ENCODE measurements around the gene RGL1. TPM values are rescaled to one million over a fixed set of nuclear protein-coding genes. Genes with fewer than 3 reads are reported as not detected.

Gene RGL1
- total RNA-seq, 1 donor from 2014 or later = 3.2 TPM

- Histone ChIP-seq H3K36me3 (ENCODE audit: control insufficient read depth, insufficient read depth, low read length) (no peaks in the 10 kb centered on the region), H3K4me3 (ENCODE audit: low read depth, low read length) (no peak overlapping the region), H3K27me3 (ENCODE audit: control insufficient read depth, insufficient read depth, low read length) (no peaks in the 10 kb centered on the region)
- no peak for DNase-seq (ENCODE audit: low read depth)
- TF ChIP-seq CTCF (IDR thresholded peaks at IDR 0.05; ENCODE audit: insufficient read depth, low read length, poor library complexity, severe bottlenecking) = no peak
Measured at GRCh38 chr1:183845681-183846080, 40.8 kb downstream of the RGL1 start.

- H3K36me3 ChIP-seq (ENCODE audit: control insufficient read depth, insufficient read depth, low read length) = no peaks in the 10 kb centered on the region
- H3K27me3 ChIP-seq (ENCODE audit: control insufficient read depth, insufficient read depth, low read length) = no peaks in the 10 kb centered on the region
- no peak for DNase-seq (ENCODE audit: low read depth)
- no peak for TF ChIP-seq CTCF (IDR thresholded peaks at IDR 0.05; ENCODE audit: insufficient read depth, low read length, poor library complexity, severe bottlenecking)
- no peak overlapping the region for H3K4me3 ChIP-seq (ENCODE audit: low read depth, low read length)
Measured at GRCh38 chr1:183847641-183848040, 42.7 kb downstream of the RGL1 start.

- Histone ChIP-seq H3K36me3 (ENCODE audit: control insufficient read depth, insufficient read depth, low read length) (no peaks in the 10 kb centered on the region), H3K27me3 (ENCODE audit: control insufficient read depth, insufficient read depth, low read length) (no peaks in the 10 kb centered on the region), H3K4me3 (ENCODE audit: low read depth, low read length) (no peak overlapping the region)
- no peak for TF ChIP-seq CTCF (IDR thresholded peaks at IDR 0.05; ENCODE audit: insufficient read depth, low read length, poor library complexity, severe bottlenecking)
- no peak for DNase-seq (ENCODE audit: low read depth)
Measured at GRCh38 chr1:183850852-183851251, 45.9 kb downstream of the RGL1 start.

DNA sequence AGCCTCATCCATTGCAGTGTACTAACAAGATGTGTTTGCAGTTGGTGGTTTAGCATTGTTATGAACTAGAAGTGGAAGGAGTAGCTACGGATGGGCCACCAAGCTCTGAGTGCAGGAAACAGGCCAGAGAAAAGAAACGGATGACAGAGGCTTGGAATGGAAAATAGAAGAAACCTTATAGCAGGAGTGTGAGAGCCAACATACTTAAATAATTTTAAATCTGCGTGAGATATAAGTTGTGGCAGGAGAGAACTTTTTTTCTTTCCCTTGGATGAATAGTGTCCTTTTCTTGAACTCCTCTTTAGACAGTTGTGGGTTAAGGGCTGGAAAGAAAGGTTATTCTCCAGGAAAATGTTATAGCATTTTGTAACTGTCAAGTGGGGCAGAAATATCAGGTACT lies 54.2 kb downstream of the RGL1 start:
- Histone ChIP-seq H3K27me3 (ENCODE audit: control insufficient read depth, insufficient read depth, low read length) (no peaks in the 10 kb centered on the region), H3K36me3 (ENCODE audit: control insufficient read depth, insufficient read depth, low read length) (no peaks in the 10 kb centered on the region), H3K4me3 (ENCODE audit: low read depth, low read length) (no peak overlapping the region)
- no peak for TF ChIP-seq CTCF (IDR thresholded peaks at IDR 0.05; ENCODE audit: insufficient read depth, low read length, poor library complexity, severe bottlenecking)
- no peak for DNase-seq (ENCODE audit: low read depth)

DNA sequence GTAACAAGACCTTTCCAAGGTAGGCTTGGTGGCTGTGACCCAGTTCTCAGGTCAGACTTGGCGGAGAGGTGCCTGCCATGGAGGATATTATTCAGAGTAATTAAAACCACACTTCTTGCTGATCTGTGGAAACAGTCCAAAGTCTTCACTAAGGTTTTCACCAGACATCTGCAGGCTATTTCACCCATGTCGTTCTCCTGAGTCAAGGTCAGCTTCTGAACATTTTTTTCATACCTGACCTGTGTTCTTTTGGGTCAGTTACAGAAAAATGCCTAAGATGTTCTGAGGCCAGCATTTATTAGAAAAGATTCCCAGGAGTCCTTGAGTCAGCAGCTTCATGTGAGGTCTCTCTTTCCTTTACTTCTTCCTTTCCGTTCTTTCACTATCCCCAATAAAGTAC lies 54.9 kb downstream of the RGL1 start:
- no peak for DNase-seq (ENCODE audit: low read depth)
- Histone ChIP-seq H3K36me3 (ENCODE audit: control insufficient read depth, insufficient read depth, low read length) (no peaks in the 10 kb centered on the region), H3K4me3 (ENCODE audit: low read depth, low read length) (no peak overlapping the region), H3K27me3 (ENCODE audit: control insufficient read depth, insufficient read depth, low read length) (no peaks in the 10 kb centered on the region)
- no peak for TF ChIP-seq CTCF (IDR thresholded peaks at IDR 0.05; ENCODE audit: insufficient read depth, low read length, poor library complexity, severe bottlenecking)

DNA sequence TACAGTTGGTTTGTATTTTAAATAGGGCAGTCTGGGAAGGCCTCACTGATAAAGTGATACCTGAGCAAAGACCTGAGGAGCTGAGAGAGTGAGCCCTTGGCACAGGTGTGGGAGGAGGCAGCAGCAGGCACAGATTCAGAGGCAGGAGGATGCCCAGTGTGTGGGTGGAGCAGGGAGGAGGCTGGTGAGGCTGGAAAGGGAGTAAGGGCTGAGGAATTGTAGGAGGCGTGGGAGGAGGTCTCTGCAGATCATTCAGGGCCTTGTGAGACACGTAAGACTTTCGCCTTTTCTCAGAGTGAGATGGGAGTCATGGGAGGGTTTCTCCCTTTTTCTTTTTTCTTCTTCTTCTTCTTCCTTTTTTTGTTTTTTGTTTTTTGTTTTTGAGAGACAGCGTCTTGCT lies 58.0 kb downstream of the RGL1 start:
- TF ChIP-seq CTCF (IDR thresholded peaks at IDR 0.05; ENCODE audit: insufficient read depth, low read length, poor library complexity, severe bottlenecking) = no peak
- no peaks in the 10 kb centered on the region for H3K36me3 ChIP-seq (ENCODE audit: control insufficient read depth, insufficient read depth, low read length)
- DNase-seq (ENCODE audit: low read depth) = no peak
- no peak overlapping the region for H3K4me3 ChIP-seq (ENCODE audit: low read depth, low read length)
- H3K27me3 ChIP-seq (ENCODE audit: control insufficient read depth, insufficient read depth, low read length) = no peaks in the 10 kb centered on the region
